Fibroblast of pulmonary artery (primary cell): Measurements from ENCODE around the gene TMEM248.

Experiments used
- DNase-seq: peaks from one replicate; pipeline ENCODE4 v3.0.0-alpha.2; 2010; ENCODE audit warnings: low read depth
- H3K4me3 ChIP-seq: replicated peaks from 2 replicates; pipeline ENCODE4 v1.5.1; 2011; ENCODE audit warnings: low read depth, mild to moderate bottlenecking, control low read depth, low read length, moderate library complexity
- TF ChIP-seq, protein P1 (sequence below): IDR thresholded peaks from 2 replicates; pipeline ENCODE4 v1.5.1; 2011; ENCODE audit warnings: mild to moderate bottlenecking, control low read depth, low read length, inconsistent platforms; ENCODE audit errors: missing control alignments

The TMEM248 gene

DNA sequence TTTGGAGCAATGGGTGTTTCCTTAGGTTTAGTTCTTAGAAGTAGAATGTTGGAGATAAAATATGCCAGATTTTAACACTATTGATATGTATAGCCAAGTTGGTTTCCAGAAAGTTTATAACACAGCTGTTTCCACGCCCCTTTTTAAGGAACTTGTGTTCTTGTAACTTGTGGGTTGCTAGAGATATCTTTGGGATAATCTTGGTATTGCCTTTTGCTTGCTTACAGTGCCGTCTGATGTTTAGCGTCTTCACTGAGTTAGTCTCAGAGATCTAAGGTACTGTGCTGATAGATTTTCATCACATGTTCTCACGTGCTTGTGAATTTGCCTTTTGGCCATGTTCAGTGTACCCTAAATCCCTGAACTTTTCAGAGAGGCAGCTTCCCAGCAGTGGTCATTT lies 12.4 kb downstream of the TMEM248 start:
- no peak overlapping the region for H3K4me3 ChIP-seq
- TF ChIP-seq, protein P1, sequence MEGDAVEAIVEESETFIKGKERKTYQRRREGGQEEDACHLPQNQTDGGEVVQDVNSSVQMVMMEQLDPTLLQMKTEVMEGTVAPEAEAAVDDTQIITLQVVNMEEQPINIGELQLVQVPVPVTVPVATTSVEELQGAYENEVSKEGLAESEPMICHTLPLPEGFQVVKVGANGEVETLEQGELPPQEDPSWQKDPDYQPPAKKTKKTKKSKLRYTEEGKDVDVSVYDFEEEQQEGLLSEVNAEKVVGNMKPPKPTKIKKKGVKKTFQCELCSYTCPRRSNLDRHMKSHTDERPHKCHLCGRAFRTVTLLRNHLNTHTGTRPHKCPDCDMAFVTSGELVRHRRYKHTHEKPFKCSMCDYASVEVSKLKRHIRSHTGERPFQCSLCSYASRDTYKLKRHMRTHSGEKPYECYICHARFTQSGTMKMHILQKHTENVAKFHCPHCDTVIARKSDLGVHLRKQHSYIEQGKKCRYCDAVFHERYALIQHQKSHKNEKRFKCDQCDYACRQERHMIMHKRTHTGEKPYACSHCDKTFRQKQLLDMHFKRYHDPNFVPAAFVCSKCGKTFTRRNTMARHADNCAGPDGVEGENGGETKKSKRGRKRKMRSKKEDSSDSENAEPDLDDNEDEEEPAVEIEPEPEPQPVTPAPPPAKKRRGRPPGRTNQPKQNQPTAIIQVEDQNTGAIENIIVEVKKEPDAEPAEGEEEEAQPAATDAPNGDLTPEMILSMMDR, result no peak
- DNase-seq, result no peak

DNA sequence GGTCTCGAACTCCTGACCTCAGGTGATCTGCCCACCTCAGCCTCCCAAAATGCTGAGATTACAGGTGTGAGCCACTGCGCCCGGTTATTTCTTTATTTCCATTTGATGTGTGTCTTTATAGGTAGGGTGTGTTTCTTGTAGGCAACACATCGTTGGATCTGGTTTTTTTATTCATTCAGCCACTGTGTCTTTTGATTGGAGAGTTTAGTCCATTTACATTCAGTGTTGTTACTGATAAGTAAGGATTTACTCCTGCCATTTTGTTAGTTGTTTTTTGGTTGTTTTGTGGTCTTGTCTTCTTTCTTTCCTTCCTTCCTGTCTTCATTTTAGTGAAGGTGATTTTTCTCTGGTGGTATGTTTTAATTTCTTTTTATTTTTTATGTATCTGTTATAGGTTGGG lies 16.9 kb downstream of the TMEM248 start:
- TF ChIP-seq, protein P1, result no peak
- no peak for DNase-seq
- H3K4me3 ChIP-seq, result no peak overlapping the region

DNA sequence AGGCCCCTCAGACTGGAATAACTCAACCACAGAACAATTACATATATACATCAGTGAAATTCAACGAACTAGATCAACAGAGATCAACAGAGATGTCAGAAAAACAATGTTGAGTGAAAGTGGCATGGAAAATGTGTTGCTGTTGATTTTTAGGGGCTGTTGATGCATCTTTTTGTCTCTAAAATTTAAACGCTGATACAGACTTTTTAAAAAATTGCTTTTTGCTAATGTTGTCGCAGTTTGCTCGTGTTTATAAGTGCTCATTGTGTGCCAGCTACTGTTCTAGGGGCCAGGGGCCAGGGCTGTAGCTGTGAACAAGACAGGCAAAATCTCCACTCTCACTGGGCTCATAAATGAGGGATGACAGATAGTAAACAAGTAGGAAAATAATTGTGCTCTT lies 18.3 kb downstream of the TMEM248 start:
- H3K4me3 ChIP-seq, result no peak overlapping the region

DNA sequence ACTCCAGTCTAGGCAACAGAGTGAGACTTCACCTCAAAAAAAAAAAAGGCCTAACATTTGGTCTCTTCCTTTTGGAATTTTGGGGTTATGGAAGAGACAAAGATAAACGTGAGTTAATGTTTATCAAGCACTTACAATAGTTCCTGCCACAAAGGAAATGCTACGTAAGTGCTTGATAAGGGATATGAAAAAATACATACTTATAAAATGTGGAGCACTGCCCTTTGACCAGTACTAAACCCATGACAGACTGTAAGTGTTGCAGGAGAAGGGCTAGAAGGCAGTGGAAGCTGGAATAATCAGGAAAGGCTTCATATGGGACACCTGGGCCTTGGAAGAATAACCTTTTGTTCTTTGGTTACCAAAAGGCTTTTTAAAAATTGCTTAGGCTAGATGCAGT lies 25.5 kb downstream of the TMEM248 start:
- peak; percentile 66 for DNase-seq
- H3K4me3 ChIP-seq, result no peak overlapping the region
- TF ChIP-seq, protein P1, result no peak

More for the DNA sequence above, 18.3 kb downstream of the TMEM248 start:
- TF ChIP-seq, protein P1, result no peak
- no peak for DNase-seq

DNA sequence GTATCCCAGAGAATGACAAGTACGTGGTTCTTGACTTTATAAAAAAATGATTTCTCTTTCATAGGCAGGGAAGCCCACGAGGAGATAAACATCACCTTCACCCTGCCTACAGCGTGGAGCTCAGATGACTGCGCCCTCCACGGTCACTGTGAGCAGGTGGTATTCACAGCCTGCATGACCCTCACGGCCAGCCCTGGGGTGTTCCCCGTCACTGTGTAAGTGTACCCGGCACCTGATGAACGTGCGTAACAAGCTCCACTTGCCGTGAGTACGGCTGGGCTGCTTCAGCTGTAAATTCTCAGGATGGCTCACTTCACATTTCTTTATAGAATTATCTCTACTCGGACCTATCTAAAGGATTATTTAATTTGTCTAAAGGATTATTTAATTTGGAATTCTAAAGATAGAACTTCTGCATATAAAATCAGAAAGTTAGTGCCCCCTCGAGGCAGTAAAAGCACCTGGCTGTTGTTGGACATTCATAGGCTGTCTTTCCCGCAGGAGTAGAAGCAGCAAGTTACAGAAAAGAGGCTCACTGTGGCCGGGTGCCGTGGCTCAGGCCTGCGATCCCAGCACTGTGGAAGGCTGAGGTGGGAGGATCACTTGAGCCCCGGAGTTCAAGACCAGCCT lies 27.6 kb downstream of the TMEM248 start:
- H3K4me3 ChIP-seq, result no peak overlapping the region
- no peak for DNase-seq
- TF ChIP-seq, protein P1, result no peak

DNA sequence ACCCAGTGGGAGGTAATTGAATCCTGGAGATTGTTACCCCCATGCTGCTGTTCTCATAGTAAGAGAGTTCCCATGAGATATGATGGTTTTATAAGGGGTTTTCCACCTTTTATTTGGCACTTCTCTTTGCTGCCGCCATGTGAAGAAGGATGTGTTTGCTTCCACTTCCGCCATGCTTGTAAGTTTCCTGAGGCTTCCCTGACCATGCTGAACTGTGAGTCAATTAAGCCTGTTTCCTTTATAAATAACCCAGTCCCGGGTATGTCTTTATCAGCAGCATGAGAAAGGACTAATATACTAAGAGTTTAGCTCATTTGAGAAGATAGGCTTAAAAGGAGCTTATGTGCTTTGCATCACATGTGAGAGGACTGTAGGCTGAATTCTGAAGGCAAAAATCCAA lies 29.3 kb downstream of the TMEM248 start:
- H3K4me3 ChIP-seq, result no peak overlapping the region
- no peak for DNase-seq
- TF ChIP-seq, protein P1, result no peak

DNA sequence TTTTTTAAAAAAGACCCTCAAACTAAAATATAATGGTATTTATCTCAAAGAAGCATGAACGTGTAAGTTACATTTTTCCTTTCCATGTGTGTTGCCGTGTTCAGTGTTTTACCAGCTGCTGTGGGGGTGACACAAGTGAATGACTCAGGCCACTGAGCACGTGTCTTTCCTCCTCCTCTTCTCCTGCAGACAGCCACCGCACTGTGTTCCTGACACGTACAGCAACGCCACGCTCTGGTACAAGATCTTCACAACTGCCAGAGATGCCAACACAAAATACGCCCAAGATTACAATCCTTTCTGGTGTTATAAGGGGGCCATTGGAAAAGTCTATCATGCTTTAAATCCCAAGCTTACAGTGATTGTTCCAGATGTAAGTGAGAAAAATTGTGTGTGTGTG lies 29.7 kb downstream of the TMEM248 start:
- H3K4me3 ChIP-seq, result no peak overlapping the region
- peak; percentile 17 for DNase-seq
- TF ChIP-seq, protein P1, result no peak
